Left lung (tissue), 10 donors: ENCODE results near the gene UNCX. TPM values are rescaled to one million over a fixed set of nuclear protein-coding genes. Genes with fewer than 3 reads are reported as not detected.

Source experiments
- ATAC-seq: fragments of 200-7000 bp; cut with Tn5 transposase; one replicate; pipeline ENCODE4 v1.9.1; 2020; ENCODE audit warnings: moderate library complexity
- DNase-seq, 4 donors: peaks; one replicate each; pipeline ENCODE4 v3.0.0-alpha.2; 2013 to 2020
- H3K27ac ChIP-seq, 2 donors: fragments of 200-600 bp; sonication (generic) in 1 of 2; one replicate each; pipeline versions ENCODE4 v1.5.0 to v1.8.0; 2020 to 2021
- H3K27me3 ChIP-seq, 2 donors: fragments of 200-600 bp; sonication (generic) in 1 of 2; one replicate each; pipeline versions ENCODE4 v1.5.0 to v1.8.0; 2020 to 2021
- H3K36me3 ChIP-seq, 2 donors: fragments of 200-600 bp; sonication (generic) in 1 of 2; one replicate each; pipeline versions ENCODE4 v1.5.0 to v1.8.0; 2020 to 2021
- H3K4me1 ChIP-seq, 2 donors: fragments of 200-600 bp; one replicate each; pipeline ENCODE4 v1.8.0; 2021
- H3K4me3 ChIP-seq, 2 donors: fragments of 200-600 bp; sonication (generic) in 1 of 2; one replicate each; pipeline versions ENCODE4 v1.5.0 to v1.8.0; 2020 to 2021; ENCODE audit warnings: mild to moderate bottlenecking in 1 of 2
- H3K9me3 ChIP-seq, 2 donors: fragments of 200-600 bp; sonication (generic) in 1 of 2; one replicate each; pipeline versions ENCODE4 v1.5.0 to v1.8.0; 2020 to 2021
- CTCF ChIP-seq, 2 donors: fragments of 200-600 bp; sonication (generic) in 1 of 2; IDR thresholded peaks; one replicate each; pipeline versions ENCODE4 v1.5.0 to v1.8.0; 2021; ENCODE audit warnings: antibody characterized with exemption in 2 of 2
- intact Hi-C, 2 donors: fragments of 100-400 bp; cut with DNase I; formaldehyde crosslinking; loops; one replicate each; pipeline versions ENCODE4 v1.11.2 to v1.14.2; 2022
- polyA plus RNA-seq, 6 donors: library from polyadenylated mRNA; unstranded; fragments of 120-200 nt; gene quantifications; one replicate each; pipeline ENCODE4 v1.2.1, GENCODE V29; 2013; ENCODE audit not compliant: insufficient read length in 6 of 6
- total RNA-seq, 2 donors: library from RNA; stranded (reverse); fragmentation: NEBNext Ultra II Directional; extraction: Animal tissue kit (Norgen Biotek cat#: 25700); gene quantifications; one replicate each; pipeline ENCODE4 v1.2.1, GENCODE V29; 2021
- donor health status: DM: no; HTN: yes; CAD: no.
- donor health status: DM: no; HTN: no; CAD: no.

Gene UNCX
- total and polyA plus RNA-seq, 8 donors = 0.10 TPM; not detected in 7

DNA sequence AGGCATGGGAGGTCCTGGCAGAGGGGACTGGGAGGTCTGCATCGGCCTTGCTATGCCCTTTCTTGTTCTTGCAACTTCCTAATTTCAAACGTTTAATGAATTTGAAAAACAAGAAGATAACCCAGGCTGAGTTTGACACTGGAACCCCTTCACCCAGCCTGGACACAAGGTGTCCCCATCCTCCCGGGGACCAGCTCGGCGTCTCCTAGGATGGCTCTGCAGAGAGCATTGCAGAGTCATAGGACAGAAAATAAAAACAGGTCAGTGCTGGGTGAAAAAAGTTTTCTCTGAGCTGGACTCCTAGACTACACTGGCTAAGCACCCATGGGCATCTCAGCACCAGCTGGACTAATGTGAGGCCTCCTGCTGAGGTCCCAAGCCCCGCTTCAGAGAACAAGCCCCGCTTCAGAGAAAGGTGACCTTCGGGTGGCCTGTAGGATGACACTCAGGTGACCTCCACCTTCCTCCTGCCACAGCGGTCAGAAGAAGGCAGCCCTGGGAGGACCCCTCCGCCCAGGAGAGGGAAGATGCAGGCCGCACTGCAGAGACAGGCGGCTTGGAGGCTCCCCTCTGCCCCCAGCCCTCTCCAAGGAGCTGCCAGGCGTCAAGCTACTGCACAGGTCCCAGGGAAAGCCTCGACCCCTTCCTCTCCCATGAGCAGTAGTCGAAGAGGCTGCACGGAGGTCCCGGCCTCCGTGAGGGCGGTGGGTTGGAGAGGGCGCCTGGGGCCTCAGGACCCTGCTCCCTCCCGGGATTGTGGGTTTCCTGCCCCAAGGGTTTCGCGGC lies 9.3 kb upstream of the UNCX start:
- Histone ChIP-seq H3K27ac (no peak overlapping the region), H3K4me3 (no peak overlapping the region), H3K9me3 (no peaks in the 10 kb centered on the region), H3K36me3 (no peaks in the 10 kb centered on the region), H3K27me3 (peaks cover 68 to 100% of the 10 kb centered on the region in 2 donors), H3K4me1 (peaks cover 5 to 12% of the 10 kb centered on the region in 2 donors)
- TF ChIP-seq CTCF (IDR thresholded peaks at IDR 0.05) = no peak
- DNase-seq (peak in 1 of 4 donors; percentile 33), ATAC-seq (no peak)
- intact Hi-C loops = loop anchor here in 1 of 2 donors (10.0 kb wide), 1 partner anchor 251 kb away; no protein-coding TSS in a partner anchor

GRCh38 chr7:1224086-1224716 lies 8.5 kb upstream of the UNCX start:
- intact Hi-C loops = loop anchor here in 1 of 2 donors (10.0 kb wide), 1 partner anchor 251 kb away; no protein-coding TSS in a partner anchor
- H3K4me3 ChIP-seq = no peak overlapping the region
- H3K36me3 ChIP-seq = no peaks in the 10 kb centered on the region
- TF ChIP-seq CTCF (IDR thresholded peaks at IDR 0.05) = no peak
- ATAC-seq (no peak), DNase-seq (peak in 1 of 4 donors; percentile 65)
- H3K9me3 ChIP-seq = no peaks in the 10 kb centered on the region
- H3K27me3 ChIP-seq = peaks cover 77 to 100% of the 10 kb centered on the region in 2 donors
- no peak overlapping the region for H3K27ac ChIP-seq
- peaks cover 5 to 12% of the 10 kb centered on the region in 2 donors for H3K4me1 ChIP-seq

DNA sequence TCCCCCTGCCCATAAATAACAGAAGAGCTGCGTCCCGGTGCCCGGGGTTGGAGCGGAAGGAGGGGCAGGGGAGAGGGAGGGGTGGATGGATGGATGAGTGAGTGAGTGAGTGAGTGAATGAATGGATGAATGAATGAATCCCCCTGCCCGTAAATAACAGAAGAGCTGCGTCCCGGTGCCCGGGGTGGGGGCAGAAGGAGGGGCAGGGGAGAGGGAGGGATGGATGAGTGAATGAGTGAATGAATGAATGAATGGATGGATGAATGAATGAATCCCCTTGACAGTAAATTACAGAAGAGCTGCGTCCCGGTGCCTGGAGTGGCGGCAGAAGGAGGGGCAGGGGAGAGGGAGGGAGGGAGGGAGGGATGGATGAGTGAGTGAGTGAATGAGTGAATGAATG lies 7.6 kb upstream of the UNCX start:
- Histone ChIP-seq H3K27me3 (peaks cover 84 to 100% of the 10 kb centered on the region in 2 donors), H3K4me1 (peaks cover 5 to 15% of the 10 kb centered on the region in 2 donors), H3K9me3 (no peaks in the 10 kb centered on the region), H3K36me3 (no peaks in the 10 kb centered on the region), H3K4me3 (no peak overlapping the region), H3K27ac (no peak overlapping the region)
- intact Hi-C loops = loop anchor here in 1 of 2 donors (10.0 kb wide), 1 partner anchor 250 kb away; no protein-coding TSS in a partner anchor
- no peak for ATAC-seq
- peak in 1 of 4 donors; percentile 16 for DNase-seq
- TF ChIP-seq CTCF (IDR thresholded peaks at IDR 0.05) = no peak

DNA sequence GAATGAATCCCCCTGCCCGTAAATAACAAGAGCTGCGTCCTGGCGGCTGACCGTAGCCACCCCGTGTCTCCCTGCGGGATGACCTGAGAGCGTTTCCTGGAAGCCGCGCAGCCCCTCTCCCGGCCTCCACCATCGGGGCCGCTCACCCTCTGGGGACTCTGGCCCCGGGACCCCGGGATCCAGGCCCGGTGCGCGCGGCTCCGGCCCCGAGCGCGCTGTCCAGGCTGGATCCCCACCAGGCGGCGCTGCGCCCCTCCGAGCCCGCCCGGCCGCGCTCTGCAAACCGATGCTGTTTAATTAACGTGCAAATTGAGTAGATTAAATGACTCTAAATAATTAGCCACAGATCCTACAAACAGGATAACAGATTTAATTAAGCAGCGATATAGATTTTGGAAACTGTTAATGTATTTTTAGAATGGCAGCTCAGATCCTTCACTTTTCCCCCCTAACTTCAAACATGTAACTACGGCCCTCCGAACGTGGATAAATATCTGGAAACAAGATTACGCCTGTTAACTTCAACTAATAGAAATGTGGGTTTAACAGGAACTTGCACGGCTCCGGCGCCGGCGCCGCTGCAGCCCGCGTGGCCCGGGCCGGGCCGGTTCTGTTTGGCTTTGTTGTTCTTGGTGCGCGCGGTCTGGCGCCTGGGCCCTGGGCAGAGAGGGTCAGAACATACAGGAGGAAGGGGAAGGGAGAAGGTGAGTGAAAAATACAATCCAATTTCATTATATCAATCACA lies 7.1 kb upstream of the UNCX start:
- peak; percentile 72 to 73 for TF ChIP-seq CTCF (IDR thresholded peaks at IDR 0.05)
- DNase-seq (peak in 1 of 4 donors; percentile 80), ATAC-seq (peak; percentile 57)
- H3K27me3 ChIP-seq = peaks cover 89 to 100% of the 10 kb centered on the region in 2 donors
- H3K4me3 ChIP-seq = no peak overlapping the region
- no peaks in the 10 kb centered on the region for H3K9me3 ChIP-seq
- peaks cover 5 to 19% of the 10 kb centered on the region in 2 donors for H3K4me1 ChIP-seq
- H3K36me3 ChIP-seq = no peaks in the 10 kb centered on the region
- intact Hi-C loops = loop anchor here in 1 of 2 donors (10.0 kb wide), 1 partner anchor 249 kb away; no protein-coding TSS in a partner anchor
- no peak overlapping the region for H3K27ac ChIP-seq
